Smooth muscle cell (in vitro differentiated cells): ENCODE results near the gene TECPR2. TPM values are rescaled to one million over a fixed set of nuclear protein-coding genes. Genes with fewer than 3 reads are reported as not detected.

Source experiments
- DNase-seq: peaks from one replicate; lab custom pipeline; 2025; ENCODE audit not compliant: unreplicated experiment; lab: John Stamatoyannopoulos, UW
- H2AFZ ChIP-seq: fragments of 200-600 bp; sonication (generic); 2 replicates; pipeline ENCODE4 v1.6.0; 2016; ENCODE audit warnings: antibody characterized with exemption, low read depth, mild to moderate bottlenecking
- H3F3A ChIP-seq: fragments of 200-600 bp; sonication (generic); 2 replicates; pipeline ENCODE4 v1.6.0; 2017; ENCODE audit warnings: antibody characterized with exemption, low read depth
- H3K27ac ChIP-seq: fragments of 200-600 bp; sonication (generic); 2 replicates; pipeline ENCODE4 v1.5.1; 2016; ENCODE audit warnings: low read depth, mild to moderate bottlenecking
- H3K27me3 ChIP-seq: fragments of 200-600 bp; sonication (generic); 2 replicates; pipeline ENCODE4 v1.6.1; 2016; ENCODE audit warnings: low read depth, mild to moderate bottlenecking
- H3K36me3 ChIP-seq: fragments of 200-600 bp; sonication (generic); 2 replicates; pipeline ENCODE4 v1.5.1; 2016; ENCODE audit warnings: low read depth
- H3K4me1 ChIP-seq: fragments of 200-600 bp; sonication (generic); 2 replicates; pipeline ENCODE4 v1.5.1; 2016; ENCODE audit warnings: low read depth
- H3K4me2 ChIP-seq: fragments of 200-600 bp; sonication (generic); 2 replicates; pipeline ENCODE4 v1.6.0; 2016; ENCODE audit warnings: mild to moderate bottlenecking
- H3K4me3 ChIP-seq: fragments of 200-600 bp; sonication (generic); 2 replicates; pipeline ENCODE4 v1.5.1; 2016; ENCODE audit warnings: mild to moderate bottlenecking
- H3K79me2 ChIP-seq: fragments of 200-600 bp; sonication (generic); 2 replicates; pipeline ENCODE4 v1.6.0; 2016; ENCODE audit warnings: low read depth, mild to moderate bottlenecking
- H3K9ac ChIP-seq: fragments of 200-600 bp; sonication (generic); 2 replicates; pipeline ENCODE4 v1.6.0; 2016; ENCODE audit warnings: low read depth
- H3K9me3 ChIP-seq: fragments of 200-600 bp; sonication (generic); replicated peaks from 2 replicates; pipeline ENCODE4 v1.5.1; 2016; ENCODE audit warnings: low read depth
- H4K20me1 ChIP-seq: fragments of 200-600 bp; sonication (generic); 2 replicates; pipeline ENCODE4 v1.6.0; 2016; ENCODE audit warnings: low read depth
- WGBS: methylation state at CpG from one replicate; pipeline ENCODE4 v1.1.7; 2016; ENCODE audit warnings: low lambda C conversion rate; 5-methylcytosine and 5-hydroxymethylcytosine counted together
- polyA plus RNA-seq: library from polyadenylated mRNA; unstranded; fragments of >200 nt; fragmentation: Nextera tagmentation; extraction: Ambion mirVana; gene quantifications from 2 replicates; pipeline ENCODE4 v1.2.1, GENCODE V29; 2016
- total RNA-seq: library from RNA; depleted of rRNA; stranded (reverse); fragments of >200 nt; gene quantifications from 2 replicates; pipeline ENCODE4 v1.2.3, GENCODE V29; 2014
- TF ChIP-seq, protein P1 (sequence below): fragments of 200-600 bp; sonication (generic); IDR thresholded peaks from 2 replicates; pipeline ENCODE4 v1.5.1; 2017; ENCODE audit warnings: borderline replicate concordance, mild to moderate bottlenecking, antibody characterized with exemption; ENCODE audit not compliant: insufficient read depth, poor library complexity, severe bottlenecking

TECPR2 gene
- total and polyA plus RNA-seq, 2 experiments from 2014 or later = 11.0 to 12.2 TPM

DNA sequence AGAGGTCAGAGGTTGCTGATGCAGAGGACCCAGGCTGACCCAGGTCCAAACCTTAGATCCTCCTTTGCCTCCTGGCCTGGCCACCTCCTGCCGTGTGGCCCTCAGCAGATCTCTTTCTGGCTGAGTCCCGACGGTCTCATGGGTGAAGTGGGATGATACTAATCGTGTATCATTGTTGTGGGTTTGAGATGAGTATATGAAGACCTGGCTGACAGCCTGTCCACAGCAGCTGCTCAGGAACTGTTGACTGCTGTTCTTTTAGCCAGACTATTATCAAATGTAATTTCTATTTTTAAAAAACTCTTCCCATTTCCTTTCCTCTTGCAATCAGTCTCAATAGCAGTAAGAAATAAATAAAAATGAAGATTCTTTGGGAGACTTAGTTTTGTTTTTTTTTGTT is 101.3 kb downstream of the TECPR2 start:
- Histone ChIP-seq H3K79me2 (no peaks in the 10 kb centered on the region), H3F3A (no peaks in the 10 kb centered on the region), H3K9ac (no peak overlapping the region), H3K27me3 (no peaks in the 10 kb centered on the region), H3K36me3 (no peaks in the 10 kb centered on the region), H3K4me1 (no peaks in the 10 kb centered on the region), H2AFZ (no peak overlapping the region), H3K4me2 (no peak overlapping the region), H3K4me3 (no peak overlapping the region), H3K9me3 (no peaks in the 10 kb centered on the region), H4K20me1 (no peaks in the 10 kb centered on the region), H3K27ac (no peak overlapping the region)
- DNase-seq = no peak
- 96% methylated on average over 4 of the region's 4 CpGs for WGBS
- TF ChIP-seq, protein P1, sequence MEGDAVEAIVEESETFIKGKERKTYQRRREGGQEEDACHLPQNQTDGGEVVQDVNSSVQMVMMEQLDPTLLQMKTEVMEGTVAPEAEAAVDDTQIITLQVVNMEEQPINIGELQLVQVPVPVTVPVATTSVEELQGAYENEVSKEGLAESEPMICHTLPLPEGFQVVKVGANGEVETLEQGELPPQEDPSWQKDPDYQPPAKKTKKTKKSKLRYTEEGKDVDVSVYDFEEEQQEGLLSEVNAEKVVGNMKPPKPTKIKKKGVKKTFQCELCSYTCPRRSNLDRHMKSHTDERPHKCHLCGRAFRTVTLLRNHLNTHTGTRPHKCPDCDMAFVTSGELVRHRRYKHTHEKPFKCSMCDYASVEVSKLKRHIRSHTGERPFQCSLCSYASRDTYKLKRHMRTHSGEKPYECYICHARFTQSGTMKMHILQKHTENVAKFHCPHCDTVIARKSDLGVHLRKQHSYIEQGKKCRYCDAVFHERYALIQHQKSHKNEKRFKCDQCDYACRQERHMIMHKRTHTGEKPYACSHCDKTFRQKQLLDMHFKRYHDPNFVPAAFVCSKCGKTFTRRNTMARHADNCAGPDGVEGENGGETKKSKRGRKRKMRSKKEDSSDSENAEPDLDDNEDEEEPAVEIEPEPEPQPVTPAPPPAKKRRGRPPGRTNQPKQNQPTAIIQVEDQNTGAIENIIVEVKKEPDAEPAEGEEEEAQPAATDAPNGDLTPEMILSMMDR = no peak

DNA sequence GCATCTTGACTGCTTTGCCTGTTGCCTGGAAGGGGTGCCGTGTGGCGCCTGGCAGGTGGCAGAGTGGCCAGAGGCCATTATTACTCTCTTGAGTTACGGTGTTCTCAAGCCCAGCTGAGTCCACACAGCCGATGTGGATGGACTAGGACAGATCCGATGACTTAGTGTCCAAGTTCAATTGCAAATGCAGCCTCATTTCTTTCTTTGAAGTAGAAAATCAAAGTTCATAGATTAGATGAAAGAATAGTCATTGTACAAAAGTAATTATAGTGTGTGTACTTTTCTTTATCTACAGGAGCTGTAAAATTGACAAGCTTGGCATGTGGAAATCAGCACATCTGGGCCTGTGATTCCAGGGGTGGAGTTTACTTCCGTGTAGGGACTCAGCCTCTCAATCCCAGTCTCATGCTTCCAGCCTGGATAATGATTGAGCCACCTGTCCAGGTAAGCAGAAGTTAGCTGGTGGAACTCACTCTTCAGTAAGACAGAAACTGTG is 102.2 kb downstream of the TECPR2 start:
- no peak overlapping the region for H2AFZ ChIP-seq
- H3K36me3 ChIP-seq = no peaks in the 10 kb centered on the region
- H3K79me2 ChIP-seq = no peaks in the 10 kb centered on the region
- TF ChIP-seq, protein P1 = no peak
- H3K27me3 ChIP-seq = no peaks in the 10 kb centered on the region
- no peaks in the 10 kb centered on the region for H4K20me1 ChIP-seq
- no peak for DNase-seq
- no peak overlapping the region for H3K27ac ChIP-seq
- no peak overlapping the region for H3K4me3 ChIP-seq
- 95% methylated on average over 6 of the region's 6 CpGs for WGBS
- no peaks in the 10 kb centered on the region for H3F3A ChIP-seq
- H3K9ac ChIP-seq = no peak overlapping the region
- H3K9me3 ChIP-seq = no peaks in the 10 kb centered on the region
- H3K4me2 ChIP-seq = no peak overlapping the region
- H3K4me1 ChIP-seq = no peaks in the 10 kb centered on the region

DNA sequence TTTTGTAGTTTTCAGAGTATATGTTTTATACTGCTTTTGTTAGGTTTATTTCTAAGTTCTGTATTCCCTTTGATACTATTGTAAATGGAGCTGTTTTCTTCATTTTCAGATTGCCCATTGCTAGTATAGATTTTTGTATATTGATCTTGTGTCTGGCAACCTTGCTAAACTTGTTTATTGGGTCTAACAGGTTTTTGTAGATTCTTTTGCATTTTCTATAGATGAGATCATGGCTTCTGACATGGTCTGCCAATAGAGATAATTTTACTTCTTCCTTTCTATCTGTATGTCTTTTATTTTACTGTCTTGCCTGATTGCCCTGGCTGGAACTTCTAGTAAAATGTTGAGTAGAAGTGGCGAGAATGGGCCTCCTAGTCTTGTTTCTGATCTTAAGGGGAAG is 106.5 kb downstream of the TECPR2 start:
- Histone ChIP-seq H3K79me2 (no peaks in the 10 kb centered on the region), H3K9me3 (no peaks in the 10 kb centered on the region), H3K4me3 (no peak overlapping the region), H3K27ac (peak overlapping the region; percentile 78), H3F3A (no peaks in the 10 kb centered on the region), H3K9ac (no peak overlapping the region), H3K4me1 (no peaks in the 10 kb centered on the region), H3K36me3 (no peaks in the 10 kb centered on the region), H4K20me1 (no peaks in the 10 kb centered on the region), H2AFZ (no peak overlapping the region), H3K27me3 (no peaks in the 10 kb centered on the region), H3K4me2 (no peak overlapping the region)
- TF ChIP-seq, protein P1 = no peak
- 88% methylated on average over 1 of the region's 1 CpG for WGBS
- DNase-seq = no peak
